H9 (cell line): Measurements from ENCODE around the gene FRMD4B. TPM values are rescaled to one million over a fixed set of nuclear protein-coding genes. Genes with fewer than 3 reads are reported as not detected.

Experiments
- DNase-seq: peaks from one replicate; pipeline ENCODE4 v3.0.0-alpha.2; 2017
- H2AFZ ChIP-seq: one replicate; pipeline ENCODE4 v1.6.1; 2013; ENCODE audit warnings: mild to moderate bottlenecking, low read length, control low read depth, moderate library complexity
- H2AK5ac ChIP-seq: 2 replicates; pipeline ENCODE4 v1.6.1; 2013; ENCODE audit warnings: low read length, control low read depth, mixed read lengths; ENCODE audit not compliant: insufficient read length
- H2BK120ac ChIP-seq: one replicate; pipeline ENCODE4 v1.6.1; 2013; ENCODE audit warnings: low read depth, mild to moderate bottlenecking, low read length, control low read depth, inconsistent platforms; ENCODE audit not compliant: poor library complexity, severe bottlenecking
- H2BK12ac ChIP-seq: 2 replicates; pipeline ENCODE4 v1.6.1; 2013; ENCODE audit warnings: low read length, control low read depth, mixed read lengths, low read depth; ENCODE audit not compliant: insufficient read length
- H2BK15ac ChIP-seq: 2 replicates; pipeline ENCODE4 v1.6.1; 2013; ENCODE audit warnings: low read depth, low read length, control low read depth
- H2BK20ac ChIP-seq: one replicate; pipeline ENCODE4 v1.6.1; 2013; ENCODE audit warnings: low read depth, mild to moderate bottlenecking, low read length, control low read depth, inconsistent platforms; ENCODE audit not compliant: poor library complexity, severe bottlenecking
- H2BK5ac ChIP-seq: 2 replicates; pipeline ENCODE4 v1.6.1; 2013; ENCODE audit warnings: low read length, control low read depth, mixed read lengths; ENCODE audit not compliant: insufficient read length
- H3K14ac ChIP-seq: 2 replicates; pipeline ENCODE4 v1.6.1; 2013; ENCODE audit warnings: low read length, control low read depth; ENCODE audit not compliant: insufficient read depth
- H3K18ac ChIP-seq: 2 replicates; pipeline ENCODE4 v1.6.1; 2013; ENCODE audit warnings: low read depth, mild to moderate bottlenecking, mixed read lengths, low read length, control low read depth; ENCODE audit not compliant: insufficient read length
- H3K23ac ChIP-seq: 2 replicates; pipeline ENCODE4 v1.6.1; 2013; ENCODE audit warnings: low read length, control low read depth, mixed read lengths, low read depth; ENCODE audit not compliant: insufficient read length
- H3K23me2 ChIP-seq: 2 replicates; pipeline ENCODE4 v1.6.1; 2013; ENCODE audit warnings: low read depth, mild to moderate bottlenecking, mixed read lengths, low read length, control low read depth; ENCODE audit not compliant: insufficient read length, poor library complexity, severe bottlenecking
- H3K27ac ChIP-seq: 2 replicates; pipeline ENCODE4 v1.5.1; 2013; ENCODE audit warnings: low read length, control low read depth, mixed read lengths, low read depth; ENCODE audit not compliant: insufficient read length
- H3K27me3 ChIP-seq: 2 replicates; pipeline ENCODE4 v1.6.1; 2013; ENCODE audit warnings: low read length, control low read depth, inconsistent platforms; ENCODE audit not compliant: insufficient read depth
- H3K4ac ChIP-seq: 2 replicates; pipeline ENCODE4 v1.6.1; 2013; ENCODE audit warnings: low read depth, mild to moderate bottlenecking, control low read depth, inconsistent platforms, low read length, moderate library complexity
- H3K4me1 ChIP-seq: 2 replicates; pipeline ENCODE4 v1.6.1; 2013; ENCODE audit warnings: low read length, control low read depth, inconsistent platforms; ENCODE audit not compliant: insufficient read depth
- H3K4me2 ChIP-seq: 2 replicates; pipeline ENCODE4 v1.6.1; 2013; ENCODE audit warnings: low read length, control low read depth, mixed read lengths; ENCODE audit not compliant: insufficient read length, insufficient read depth
- H3K56ac ChIP-seq: 2 replicates; pipeline ENCODE4 v1.6.1; 2013; ENCODE audit warnings: low read depth, mild to moderate bottlenecking, mixed read lengths, low read length, control low read depth; ENCODE audit not compliant: insufficient read length
- H3K79me1 ChIP-seq: 2 replicates; pipeline ENCODE4 v1.6.1; 2013; ENCODE audit warnings: low read depth, mild to moderate bottlenecking, moderate library complexity, low read length, control low read depth, inconsistent platforms; ENCODE audit not compliant: insufficient read depth, poor library complexity, severe bottlenecking
- H3K79me2 ChIP-seq: 2 replicates; pipeline ENCODE4 v1.6.1; 2013; ENCODE audit warnings: low read length, control low read depth, inconsistent platforms; ENCODE audit not compliant: insufficient read depth
- H3K9ac ChIP-seq: 2 replicates; pipeline ENCODE4 v1.6.1; 2013; ENCODE audit warnings: low read length, control low read depth, mixed read lengths; ENCODE audit not compliant: insufficient read length; ENCODE audit errors: extremely low read depth
- H3K9me3 ChIP-seq: one replicate; pipeline ENCODE4 v1.6.1; 2013; ENCODE audit warnings: low read depth, low read length, inconsistent platforms; ENCODE audit not compliant: control insufficient read depth
- H3T11ph ChIP-seq: one replicate; pipeline ENCODE4 v1.6.1; 2013; ENCODE audit warnings: mild to moderate bottlenecking, low read length, control low read depth, inconsistent platforms
- H4K20me1 ChIP-seq: one replicate; pipeline ENCODE4 v1.6.1; 2013; ENCODE audit not compliant: control insufficient read depth, insufficient read length, insufficient read depth
- H4K5ac ChIP-seq: 2 replicates; pipeline ENCODE4 v1.6.1; 2013; ENCODE audit warnings: low read depth, mild to moderate bottlenecking, mixed read lengths, low read length, control low read depth; ENCODE audit not compliant: insufficient read length
- H4K8ac ChIP-seq: replicated peaks from 2 replicates; pipeline ENCODE4 v1.6.1; 2013; ENCODE audit warnings: low read length, control low read depth, mixed read lengths, low read depth; ENCODE audit not compliant: insufficient read length
- H4K91ac ChIP-seq: 2 replicates; pipeline ENCODE4 v1.6.1; 2013; ENCODE audit warnings: low read depth, mild to moderate bottlenecking, moderate library complexity, mixed read lengths, low read length, control low read depth; ENCODE audit not compliant: insufficient read length
- H3K27ac Mint-ChIP-seq, 3 experiments: 2 replicates in 2 of 3; 3 replicates in 1 of 3; pipeline ENCODE4 v1.8.0; 2020 to 2021; ENCODE audit warnings: mixed read lengths in 3 of 3, mild to moderate bottlenecking in 1 of 3, moderate library complexity in 1 of 3
- H3K27me3 Mint-ChIP-seq: 2 replicates; pipeline ENCODE4 v1.8.0; 2021; ENCODE audit warnings: low read depth, mild to moderate bottlenecking, moderate library complexity, mixed read lengths
- H3K36me3 Mint-ChIP-seq, 3 experiments: 2 replicates in 2 of 3; 3 replicates in 1 of 3; pipeline ENCODE4 v1.8.0; 2020 to 2021; ENCODE audit warnings: low read depth in 3 of 3, mixed read lengths in 3 of 3; ENCODE audit not compliant: insufficient read depth in 1 of 3
- H3K4me1 Mint-ChIP-seq, 2 experiments: 2 replicates each; pipeline ENCODE4 v1.8.0; 2020; ENCODE audit warnings: mixed read lengths in 2 of 2
- H3K4me3 Mint-ChIP-seq, 2 experiments: 2 replicates in 1 of 2; 3 replicates in 1 of 2; pipeline ENCODE4 v1.8.0; 2020 to 2021; ENCODE audit warnings: mild to moderate bottlenecking in 2 of 2, mixed read lengths in 2 of 2, moderate library complexity in 1 of 2
- H3K9me3 Mint-ChIP-seq, 2 experiments: 2 replicates in 1 of 2; 3 replicates in 1 of 2; pipeline ENCODE4 v1.8.0; 2020; ENCODE audit warnings: mild to moderate bottlenecking in 2 of 2, mixed read lengths in 2 of 2, moderate library complexity in 1 of 2
- WGBS: extraction: QIAGEN DNeasy Blood & Tissue Kit; methylation state at CpG from one replicate; pipeline ENCODE4 v1.1.7; 2013; ENCODE audit warnings: missing lambda C conversion rate, low lambda C conversion rate, mixed read lengths; ENCODE audit not compliant: insufficient read length; ENCODE audit errors: extremely low coverage; 5-methylcytosine and 5-hydroxymethylcytosine counted together
- total RNA-seq: library from RNA; stranded (reverse); gene quantifications from 2 replicates; pipeline ENCODE4 v1.2.1, GENCODE V29; 2021
- TF ChIP-seq, protein P1 (sequence below): fragments of 200-600 bp; sonication (generic); conservative IDR thresholded peaks from 3 replicates; pipeline ENCODE4 v1.8.0; 2021; ENCODE audit warnings: antibody characterized with exemption, mild to moderate bottlenecking

FRMD4B gene
- total RNA-seq, 1 experiment from 2014 or later, result 3.4 TPM

DNA sequence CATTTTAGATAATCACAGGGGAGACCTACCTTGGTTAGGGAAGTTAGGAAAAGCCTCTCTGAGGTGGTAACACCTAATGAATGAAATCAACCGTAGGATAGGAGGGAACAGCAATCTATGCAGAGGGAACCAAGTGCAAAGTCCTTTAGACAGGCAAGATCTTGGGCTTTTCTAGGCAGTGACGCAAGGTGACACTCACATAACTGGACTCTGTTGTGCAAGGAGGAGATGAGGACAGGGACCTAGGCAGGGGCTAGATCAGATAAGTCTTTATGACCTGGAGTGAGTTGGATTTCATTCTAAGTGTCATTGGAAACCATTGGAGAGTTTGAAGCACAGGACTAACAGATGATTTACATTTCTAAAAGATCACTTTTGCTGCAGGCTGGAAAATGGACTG lies 258.9 kb downstream of the FRMD4B start:
- H3K23ac ChIP-seq, result no peak overlapping the region
- no peak overlapping the region for H2AK5ac ChIP-seq
- H3K14ac ChIP-seq, result no peak overlapping the region
- H2BK12ac ChIP-seq, result no peak overlapping the region
- H3K9ac ChIP-seq, result no peak overlapping the region
- no peak overlapping the region for H2BK20ac ChIP-seq
- no peak overlapping the region for H3K4me3 Mint-ChIP-seq
- no peak overlapping the region for H4K5ac ChIP-seq
- H3K56ac ChIP-seq, result no peak overlapping the region
- WGBS, result no CpG with 5 or more reads among the region's 2 CpGs
- H4K20me1 ChIP-seq, result no peaks in the 10 kb centered on the region
- H3K4ac ChIP-seq, result no peak overlapping the region
- no peaks in the 10 kb centered on the region for H3K36me3 Mint-ChIP-seq
- H3T11ph ChIP-seq, result no peak overlapping the region
- TF ChIP-seq, protein P1, sequence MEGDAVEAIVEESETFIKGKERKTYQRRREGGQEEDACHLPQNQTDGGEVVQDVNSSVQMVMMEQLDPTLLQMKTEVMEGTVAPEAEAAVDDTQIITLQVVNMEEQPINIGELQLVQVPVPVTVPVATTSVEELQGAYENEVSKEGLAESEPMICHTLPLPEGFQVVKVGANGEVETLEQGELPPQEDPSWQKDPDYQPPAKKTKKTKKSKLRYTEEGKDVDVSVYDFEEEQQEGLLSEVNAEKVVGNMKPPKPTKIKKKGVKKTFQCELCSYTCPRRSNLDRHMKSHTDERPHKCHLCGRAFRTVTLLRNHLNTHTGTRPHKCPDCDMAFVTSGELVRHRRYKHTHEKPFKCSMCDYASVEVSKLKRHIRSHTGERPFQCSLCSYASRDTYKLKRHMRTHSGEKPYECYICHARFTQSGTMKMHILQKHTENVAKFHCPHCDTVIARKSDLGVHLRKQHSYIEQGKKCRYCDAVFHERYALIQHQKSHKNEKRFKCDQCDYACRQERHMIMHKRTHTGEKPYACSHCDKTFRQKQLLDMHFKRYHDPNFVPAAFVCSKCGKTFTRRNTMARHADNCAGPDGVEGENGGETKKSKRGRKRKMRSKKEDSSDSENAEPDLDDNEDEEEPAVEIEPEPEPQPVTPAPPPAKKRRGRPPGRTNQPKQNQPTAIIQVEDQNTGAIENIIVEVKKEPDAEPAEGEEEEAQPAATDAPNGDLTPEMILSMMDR, result no peak
- no peak overlapping the region for H2BK120ac ChIP-seq
- no peak overlapping the region for H3K4me2 ChIP-seq
- no peaks in the 10 kb centered on the region; the same call in 1 of the 2 replicates for H3K4me1 ChIP-seq
- DNase-seq, result no peak
- H3K4me1 Mint-ChIP-seq, result peaks cover 0 to 3% of the 10 kb centered on the region in 2 experiments; a peak in 1 of 4 replicates
- no peaks in the 10 kb centered on the region for H3K9me3 Mint-ChIP-seq
- H3K9me3 ChIP-seq, result no peaks in the 10 kb centered on the region
- no peak overlapping the region for H2BK5ac ChIP-seq
- no peaks in the 10 kb centered on the region for H3K79me2 ChIP-seq
- H3K27me3 ChIP-seq, result no peaks in the 10 kb centered on the region
- H3K18ac ChIP-seq, result no peak overlapping the region
- peaks cover 4% of the 10 kb centered on the region; the same call in 1 of the 2 replicates for H3K27me3 Mint-ChIP-seq
- H4K8ac ChIP-seq, result no peak overlapping the region
- no peak overlapping the region for H2AFZ ChIP-seq
- H3K27ac Mint-ChIP-seq, result no peak overlapping the region
- H3K27ac ChIP-seq, result no peak overlapping the region
- H3K79me1 ChIP-seq, result no peaks in the 10 kb centered on the region
- no peak overlapping the region for H4K91ac ChIP-seq
- no peaks in the 10 kb centered on the region for H3K23me2 ChIP-seq
- H2BK15ac ChIP-seq, result no peak overlapping the region
